ENCODE measurements around the gene SYVN1.
"Not testable (repeated sequence)": the region's sequence is repeated elsewhere in the genome, so short reads cannot be mapped to it uniquely, and the experiment has no call there.

Gene SYVN1

DNA sequence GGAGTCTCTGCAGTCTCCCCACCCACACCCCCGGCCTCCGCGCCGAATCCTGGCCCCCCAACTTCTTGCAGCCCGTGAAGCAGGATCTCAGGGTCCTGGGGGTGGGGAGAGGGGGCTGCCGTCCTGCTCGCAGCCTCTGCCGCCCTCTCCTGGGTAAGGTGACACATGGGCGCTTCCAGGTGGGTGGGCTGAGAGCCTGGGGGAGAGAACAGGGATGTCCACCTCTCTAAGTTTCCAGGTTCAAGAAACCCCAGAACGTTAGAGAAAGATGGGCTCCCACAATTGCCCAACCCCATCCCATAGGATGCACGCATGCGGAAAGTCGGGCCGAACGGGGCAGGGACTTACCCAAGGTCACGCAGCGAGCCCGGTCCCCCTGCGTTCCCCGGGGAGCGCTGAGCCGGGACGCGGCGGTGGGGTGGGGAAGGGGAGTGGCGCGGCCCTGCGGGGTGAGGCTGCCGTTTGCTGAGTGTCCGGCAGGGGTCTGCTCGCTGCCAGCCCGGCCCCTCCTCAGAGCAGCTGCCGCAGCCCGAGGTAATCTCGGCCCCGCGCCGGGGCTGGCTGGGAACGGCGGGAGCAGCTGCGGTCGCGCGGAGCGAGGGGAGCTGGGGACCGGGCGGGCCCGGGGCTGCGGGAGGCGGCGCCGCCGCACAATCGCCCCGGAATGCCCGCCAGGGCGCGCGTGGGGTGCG, 46.7 kb upstream of the SYVN1 start:
- Histone ChIP-seq H3K4me1 (peaks cover 0 to 37% (median 23%) of the 10 kb centered on the region in 4 donors), H3K9me3 (no peaks in the 10 kb centered on the region), H3K36me3 (peaks cover 0 to 20% (median 5%) of the 10 kb centered on the region in 3 donors), H3K27me3 (no peaks in the 10 kb centered on the region), H3K4me3 (peak overlapping the region; percentile 85 to 91), H3K27ac (peak overlapping the region; percentile 88 to 98)
- TF ChIP-seq, protein P1, sequence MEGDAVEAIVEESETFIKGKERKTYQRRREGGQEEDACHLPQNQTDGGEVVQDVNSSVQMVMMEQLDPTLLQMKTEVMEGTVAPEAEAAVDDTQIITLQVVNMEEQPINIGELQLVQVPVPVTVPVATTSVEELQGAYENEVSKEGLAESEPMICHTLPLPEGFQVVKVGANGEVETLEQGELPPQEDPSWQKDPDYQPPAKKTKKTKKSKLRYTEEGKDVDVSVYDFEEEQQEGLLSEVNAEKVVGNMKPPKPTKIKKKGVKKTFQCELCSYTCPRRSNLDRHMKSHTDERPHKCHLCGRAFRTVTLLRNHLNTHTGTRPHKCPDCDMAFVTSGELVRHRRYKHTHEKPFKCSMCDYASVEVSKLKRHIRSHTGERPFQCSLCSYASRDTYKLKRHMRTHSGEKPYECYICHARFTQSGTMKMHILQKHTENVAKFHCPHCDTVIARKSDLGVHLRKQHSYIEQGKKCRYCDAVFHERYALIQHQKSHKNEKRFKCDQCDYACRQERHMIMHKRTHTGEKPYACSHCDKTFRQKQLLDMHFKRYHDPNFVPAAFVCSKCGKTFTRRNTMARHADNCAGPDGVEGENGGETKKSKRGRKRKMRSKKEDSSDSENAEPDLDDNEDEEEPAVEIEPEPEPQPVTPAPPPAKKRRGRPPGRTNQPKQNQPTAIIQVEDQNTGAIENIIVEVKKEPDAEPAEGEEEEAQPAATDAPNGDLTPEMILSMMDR (IDR thresholded peaks at IDR 0.05), result peak; percentile 36 to 53
- DNase-seq, result peak; percentile 29 to 75
- intact Hi-C loops (cut with DNase I; ENCODE audit: low total_unique reads), result loop anchor here (2.0 kb wide), 1 partner anchor 70 kb away; the partner anchor contains the start of gene TM7SF2

- H3K9me3 ChIP-seq; H3K27me3 ChIP-seq; H3K36me3 ChIP-seq; H3K4me3 ChIP-seq; intact Hi-C loops (cut with DNase I; ENCODE audit: low total_unique reads); H3K27ac ChIP-seq; H3K4me1 ChIP-seq; DNase-seq: not testable (repeated sequence)
Observed at GRCh38 chr11:65174571-65175010, 40.3 kb upstream of the SYVN1 start.

- H3K4me3 ChIP-seq, result no peak overlapping the region
- H3K27me3 ChIP-seq, result no peaks in the 10 kb centered on the region
- TF ChIP-seq, protein P1 (IDR thresholded peaks at IDR 0.05), result no peak
- H3K36me3 ChIP-seq, result no peaks in the 10 kb centered on the region
- H3K4me1 ChIP-seq, result no peaks in the 10 kb centered on the region
- no peak for DNase-seq
- H3K9me3 ChIP-seq, result no peaks in the 10 kb centered on the region
- no peak overlapping the region for H3K27ac ChIP-seq
- intact Hi-C loops (cut with DNase I; ENCODE audit: low total_unique reads), result no loop called here
Observed at GRCh38 chr11:65172600-65172999, 38.3 kb upstream of the SYVN1 start.

DNA sequence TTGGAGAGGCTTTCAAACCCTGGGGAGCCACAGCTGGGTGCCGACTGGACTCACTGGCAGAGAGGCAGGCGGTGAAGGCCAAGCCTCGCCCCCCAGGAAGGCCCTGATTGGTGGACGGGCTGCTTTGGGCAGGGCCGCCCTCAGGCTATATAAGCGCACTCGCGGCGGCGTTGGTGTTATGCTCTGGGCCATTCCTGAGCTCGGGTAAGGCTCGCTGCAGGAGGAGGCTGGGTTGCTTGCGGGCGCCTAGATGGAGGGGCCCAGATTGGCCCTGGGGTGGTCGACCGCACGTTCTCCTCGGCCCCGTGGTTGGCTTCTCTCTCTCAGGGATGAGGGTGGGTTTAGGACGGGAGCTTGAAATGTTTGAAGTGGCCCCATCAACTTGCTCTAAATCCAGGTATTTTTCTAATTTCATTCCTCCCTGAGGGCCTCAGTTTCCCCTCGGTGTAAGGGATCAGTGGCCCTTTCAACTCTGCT, 35.8 kb upstream of the SYVN1 start, which contains the start of gene SPDYC:
Gene SPDYC (plus strand): TSS at position 176 of the 477 bp plus-strand sequence. CDS start 1,125 bp downstream, outside the sequence.
- Histone ChIP-seq H3K36me3 (no peaks in the 10 kb centered on the region), H3K4me3 (no peak within 1 kb of the TSS), H3K27ac (no peak within 1 kb of the TSS), H3K9me3 (no peaks in the 10 kb centered on the region), H3K27me3 (no peaks in the 10 kb centered on the region), H3K4me1 (peaks cover 0 to 4% (median 0%) of the 10 kb centered on the region in 4 donors)
- DNase-seq, result no peak
- intact Hi-C loops (cut with DNase I; ENCODE audit: low total_unique reads), result no loop called here
- TF ChIP-seq, protein P1 (IDR thresholded peaks at IDR 0.05), result no peak

DNA sequence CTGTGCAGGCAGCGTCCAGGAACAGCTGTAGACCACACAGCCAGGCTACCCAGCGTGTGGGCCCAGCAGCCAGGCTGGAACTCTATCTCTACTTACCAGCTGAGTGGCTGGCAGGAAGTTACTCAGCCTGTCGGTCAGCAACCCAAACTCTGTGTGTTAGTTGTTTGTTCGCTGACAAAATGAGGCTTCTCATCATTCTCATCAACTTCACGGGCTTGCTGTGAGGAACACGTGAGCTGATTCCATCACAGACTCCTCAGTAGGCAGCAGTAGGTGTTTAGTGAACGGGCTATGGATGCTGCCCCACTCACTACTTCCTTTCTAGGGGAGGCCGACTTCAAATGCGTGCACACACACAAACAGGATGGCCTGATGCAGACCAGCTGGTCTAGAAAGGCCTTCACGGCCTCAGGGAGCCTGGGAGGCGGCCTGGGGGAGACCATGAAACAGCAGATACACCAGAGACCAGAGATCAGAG, 34.9 kb upstream of the SYVN1 start:
- Histone ChIP-seq H3K27me3 (no peaks in the 10 kb centered on the region), H3K9me3 (no peaks in the 10 kb centered on the region), H3K4me3 (no peak overlapping the region), H3K4me1 (peaks cover 0 to 4% (median 0%) of the 10 kb centered on the region in 4 donors), H3K27ac (no peak overlapping the region), H3K36me3 (no peaks in the 10 kb centered on the region)
- no peak for DNase-seq
- TF ChIP-seq, protein P1 (IDR thresholded peaks at IDR 0.05), result no peak
- intact Hi-C loops (cut with DNase I; ENCODE audit: low total_unique reads), result no loop called here

GRCh38 chr11:65167656-65168055, 33.3 kb upstream of the SYVN1 start:
- DNase-seq, result no peak
- Histone ChIP-seq H3K4me1 (peaks cover 0 to 4% (median 0%) of the 10 kb centered on the region in 4 donors), H3K4me3 (no peak overlapping the region), H3K27ac (no peak overlapping the region), H3K36me3 (no peaks in the 10 kb centered on the region), H3K27me3 (no peaks in the 10 kb centered on the region), H3K9me3 (no peaks in the 10 kb centered on the region)
- TF ChIP-seq, protein P1 (IDR thresholded peaks at IDR 0.05), result no peak
- intact Hi-C loops (cut with DNase I; ENCODE audit: low total_unique reads), result no loop called here
